ENCODE results near the gene PECR.

DNA sequence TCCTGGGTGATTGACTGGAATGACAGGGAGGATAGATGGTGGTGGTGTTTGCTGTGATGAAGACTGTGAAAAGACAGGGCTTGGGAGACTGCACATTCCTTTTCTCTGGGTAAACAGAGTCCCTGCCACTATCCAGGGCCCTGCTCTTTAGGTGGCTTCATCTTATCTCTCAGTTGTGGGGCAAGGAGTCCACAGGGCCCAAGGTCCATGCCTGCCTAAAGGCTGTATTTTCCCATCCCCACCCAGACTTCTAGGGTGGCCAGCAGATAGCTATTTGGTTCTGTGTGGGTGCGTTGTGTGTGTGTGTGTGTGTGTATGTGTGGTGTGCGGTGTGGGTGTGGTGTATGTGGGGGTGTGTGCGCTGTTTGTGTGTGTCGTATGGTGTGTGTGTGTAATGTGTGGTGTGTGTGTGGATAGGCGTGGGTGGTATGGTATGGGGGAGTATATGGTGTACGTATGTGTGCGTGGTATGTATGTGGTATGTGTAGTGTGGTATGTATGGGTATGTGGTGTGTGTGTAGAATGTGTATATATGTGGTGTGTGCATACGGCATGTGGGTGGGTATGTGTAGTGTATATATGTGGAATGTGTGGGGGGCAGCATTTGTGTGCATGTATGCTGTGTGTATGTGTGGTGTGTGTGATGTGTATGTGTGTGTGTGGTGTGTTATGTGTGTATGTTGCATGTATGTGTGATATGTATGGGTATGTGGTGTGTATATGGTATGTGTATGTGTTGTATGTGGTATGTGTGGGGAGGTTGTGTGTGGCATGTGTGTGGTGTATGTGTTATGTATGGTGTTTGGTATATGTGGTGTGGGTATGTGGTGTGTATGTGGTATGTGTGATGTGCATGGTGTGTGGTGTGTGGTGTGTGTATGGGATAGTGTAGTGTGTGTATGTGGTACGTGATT, 17.1 kb upstream of the PECR start:
- TF ChIP-seq NFIC (IDR thresholded peaks at IDR 0.05) (no peak), TCF12 (IDR thresholded peaks at IDR 0.05; ENCODE audit: low read depth) (no peak)

Measured in Ishikawa (cell line).